ENCODE measurements around the gene PAPSS1. TPM values are rescaled to one million over a fixed set of nuclear protein-coding genes. Genes with fewer than 3 reads are reported as not detected.

PAPSS1 gene
- total and polyA plus RNA-seq, 10 donors, result 22.7 to 73.8 (median 26.8) TPM

DNA sequence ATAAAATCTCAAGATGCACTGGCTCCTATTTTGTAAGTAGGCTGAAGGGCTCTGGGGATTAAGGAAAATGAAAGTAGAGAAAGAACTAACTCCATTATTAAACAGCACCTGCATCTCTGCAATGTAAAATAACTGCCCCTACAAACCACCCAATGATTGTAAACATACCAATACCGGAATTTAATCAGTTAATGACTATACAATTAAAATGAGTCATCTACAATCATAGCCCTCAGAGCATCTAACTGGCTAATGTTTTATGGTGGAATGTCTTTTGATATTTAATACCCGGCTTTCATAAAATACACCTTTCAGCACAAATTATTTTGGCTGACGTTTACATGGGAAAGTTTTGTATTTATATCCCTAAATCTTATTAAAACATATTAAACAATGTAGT, 142.3 kb downstream of the PAPSS1 start:
- no peaks in the 10 kb centered on the region for H3K4me1 ChIP-seq
- 85 to 93% (median 90%) methylated on average over 3 of the region's 3 CpGs for WGBS, 5 donors
- H3K4me3 ChIP-seq, result no peak overlapping the region
- H3K27me3 ChIP-seq (replicated peaks in 1 of 7), result peaks cover 0 to 7% (median 0%) of the 10 kb centered on the region in 7 donors
- H3K9me3 ChIP-seq, result peaks cover 0 to 10% (median 2%) of the 10 kb centered on the region in 8 donors
- H3K27ac ChIP-seq, result no peak overlapping the region
- intact Hi-C loops (cut with DNase I; ENCODE audit: low total_unique reads), result no loop called here
- H3K36me3 ChIP-seq, result no peaks in the 10 kb centered on the region
- no peak for TF ChIP-seq POLR2AphosphoS5 (IDR thresholded peaks at IDR 0.05)
- TF ChIP-seq POLR2A (IDR thresholded peaks at IDR 0.05), result no peak
- TF ChIP-seq, protein P1, sequence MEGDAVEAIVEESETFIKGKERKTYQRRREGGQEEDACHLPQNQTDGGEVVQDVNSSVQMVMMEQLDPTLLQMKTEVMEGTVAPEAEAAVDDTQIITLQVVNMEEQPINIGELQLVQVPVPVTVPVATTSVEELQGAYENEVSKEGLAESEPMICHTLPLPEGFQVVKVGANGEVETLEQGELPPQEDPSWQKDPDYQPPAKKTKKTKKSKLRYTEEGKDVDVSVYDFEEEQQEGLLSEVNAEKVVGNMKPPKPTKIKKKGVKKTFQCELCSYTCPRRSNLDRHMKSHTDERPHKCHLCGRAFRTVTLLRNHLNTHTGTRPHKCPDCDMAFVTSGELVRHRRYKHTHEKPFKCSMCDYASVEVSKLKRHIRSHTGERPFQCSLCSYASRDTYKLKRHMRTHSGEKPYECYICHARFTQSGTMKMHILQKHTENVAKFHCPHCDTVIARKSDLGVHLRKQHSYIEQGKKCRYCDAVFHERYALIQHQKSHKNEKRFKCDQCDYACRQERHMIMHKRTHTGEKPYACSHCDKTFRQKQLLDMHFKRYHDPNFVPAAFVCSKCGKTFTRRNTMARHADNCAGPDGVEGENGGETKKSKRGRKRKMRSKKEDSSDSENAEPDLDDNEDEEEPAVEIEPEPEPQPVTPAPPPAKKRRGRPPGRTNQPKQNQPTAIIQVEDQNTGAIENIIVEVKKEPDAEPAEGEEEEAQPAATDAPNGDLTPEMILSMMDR (IDR thresholded peaks at IDR 0.05 in 8 of 11, conservative IDR thresholded peaks at IDR 0.05 in 3 of 11), result no peak
- no peak for DNase-seq

DNA sequence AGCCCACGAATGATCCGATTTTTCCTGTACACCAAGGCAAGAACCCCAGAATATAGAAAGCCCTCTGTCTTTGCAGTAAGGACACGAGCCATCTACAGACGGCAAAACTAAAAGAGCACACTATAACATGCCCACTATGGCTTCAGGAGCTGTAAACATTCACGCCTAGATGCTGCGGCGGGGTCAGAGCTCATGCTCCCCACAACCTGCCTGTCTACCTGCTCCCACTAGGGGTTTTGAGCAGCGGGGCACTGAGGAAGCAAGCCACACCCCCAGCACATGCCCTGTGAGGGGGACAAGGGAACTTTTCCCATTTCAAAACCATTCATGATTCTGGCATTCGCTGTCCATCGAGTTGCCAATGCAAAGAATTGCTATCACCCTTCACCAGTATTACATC, 144.8 kb downstream of the PAPSS1 start:
- Histone ChIP-seq H3K4me1 (no peaks in the 10 kb centered on the region), H3K36me3 (no peaks in the 10 kb centered on the region), H3K4me3 (no peak overlapping the region), H3K27ac (no peak overlapping the region), H3K9me3 (peaks cover 0 to under 1% (median 0%) of the 10 kb centered on the region in 8 donors), H3K27me3 (replicated peaks in 1 of 7) (peaks cover 0 to 7% (median 0%) of the 10 kb centered on the region in 7 donors)
- WGBS, 5 donors, result 88 to 94% (median 92%) methylated on average over 10 of the region's 10 CpGs
- intact Hi-C loops (cut with DNase I; ENCODE audit: low total_unique reads), result no loop called here
- TF ChIP-seq POLR2AphosphoS5 (IDR thresholded peaks at IDR 0.05) (no peak), POLR2A (IDR thresholded peaks at IDR 0.05) (no peak)
- TF ChIP-seq, protein P1 (IDR thresholded peaks at IDR 0.05 in 8 of 11, conservative IDR thresholded peaks at IDR 0.05 in 3 of 11), result no peak
- DNase-seq, result no peak

DNA sequence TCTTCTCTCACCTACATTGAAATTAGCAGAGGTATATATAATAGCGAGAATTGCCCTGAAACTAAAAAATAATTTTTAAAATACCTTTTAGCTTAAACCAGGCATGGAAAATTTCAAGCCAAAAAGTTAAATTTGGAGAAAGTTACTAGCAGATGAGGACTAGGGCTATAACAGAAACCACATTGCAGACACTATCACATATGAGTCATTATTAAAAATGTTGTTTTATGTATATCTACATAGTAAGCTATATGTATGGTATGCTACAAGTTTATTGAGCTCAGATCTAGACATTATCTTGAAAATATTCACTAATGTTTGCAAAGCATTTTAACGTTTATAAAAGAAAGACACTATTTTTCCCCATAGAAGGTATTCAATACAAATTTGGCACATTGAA, 147.8 kb downstream of the PAPSS1 start:
- TF ChIP-seq, protein P1 (IDR thresholded peaks at IDR 0.05 in 8 of 11, conservative IDR thresholded peaks at IDR 0.05 in 3 of 11), result no peak
- no peak for TF ChIP-seq POLR2AphosphoS5 (IDR thresholded peaks at IDR 0.05)
- no peak for TF ChIP-seq POLR2A (IDR thresholded peaks at IDR 0.05)
- 79 to 94% (median 84%) methylated on average over 2 of the region's 2 CpGs for WGBS, 5 donors
- Histone ChIP-seq H3K27me3 (replicated peaks in 1 of 7) (peaks cover 0 to 7% (median 0%) of the 10 kb centered on the region in 7 donors), H3K9me3 (peaks cover 0 to 16% (median 7%) of the 10 kb centered on the region in 8 donors), H3K4me1 (no peaks in the 10 kb centered on the region), H3K36me3 (no peaks in the 10 kb centered on the region), H3K4me3 (no peak overlapping the region), H3K27ac (no peak overlapping the region)
- intact Hi-C loops (cut with DNase I; ENCODE audit: low total_unique reads), result no loop called here
- DNase-seq, result no peak

DNA sequence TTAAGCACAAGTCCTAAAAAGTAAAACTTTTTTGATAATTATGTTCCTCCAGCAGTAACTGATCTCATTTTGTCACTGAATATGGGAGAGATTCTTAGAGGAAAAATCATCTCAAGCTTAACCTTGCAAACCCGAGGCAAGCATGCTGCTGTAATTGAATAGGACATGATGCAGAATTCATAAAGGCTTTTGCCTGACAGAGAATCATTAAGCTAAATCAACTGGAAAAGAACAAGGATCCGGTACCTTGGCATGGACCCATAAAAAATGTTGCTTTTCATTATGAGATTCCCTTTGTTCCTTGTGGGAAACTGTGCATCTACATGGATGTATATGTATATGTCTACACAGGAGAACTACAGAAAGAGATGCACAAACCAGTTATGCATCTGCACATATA, 149.1 kb downstream of the PAPSS1 start:
- H3K4me1 ChIP-seq, result no peaks in the 10 kb centered on the region
- H3K27me3 ChIP-seq (replicated peaks in 1 of 7), result peaks cover 0 to 7% (median 0%) of the 10 kb centered on the region in 7 donors
- H3K27ac ChIP-seq, result no peak overlapping the region
- no peak overlapping the region for H3K4me3 ChIP-seq
- intact Hi-C loops (cut with DNase I; ENCODE audit: low total_unique reads), result no loop called here
- no peak for DNase-seq
- 63 to 79% (median 69%) methylated on average over 2 of the region's 2 CpGs for WGBS, 5 donors
- no peak for TF ChIP-seq POLR2AphosphoS5 (IDR thresholded peaks at IDR 0.05)
- TF ChIP-seq, protein P1 (IDR thresholded peaks at IDR 0.05 in 8 of 11, conservative IDR thresholded peaks at IDR 0.05 in 3 of 11), result no peak
- H3K36me3 ChIP-seq, result no peaks in the 10 kb centered on the region
- H3K9me3 ChIP-seq, result peaks cover 0 to 28% (median 11%) of the 10 kb centered on the region in 8 donors
